ENCODE data around the gene GPSM1.

DNA sequence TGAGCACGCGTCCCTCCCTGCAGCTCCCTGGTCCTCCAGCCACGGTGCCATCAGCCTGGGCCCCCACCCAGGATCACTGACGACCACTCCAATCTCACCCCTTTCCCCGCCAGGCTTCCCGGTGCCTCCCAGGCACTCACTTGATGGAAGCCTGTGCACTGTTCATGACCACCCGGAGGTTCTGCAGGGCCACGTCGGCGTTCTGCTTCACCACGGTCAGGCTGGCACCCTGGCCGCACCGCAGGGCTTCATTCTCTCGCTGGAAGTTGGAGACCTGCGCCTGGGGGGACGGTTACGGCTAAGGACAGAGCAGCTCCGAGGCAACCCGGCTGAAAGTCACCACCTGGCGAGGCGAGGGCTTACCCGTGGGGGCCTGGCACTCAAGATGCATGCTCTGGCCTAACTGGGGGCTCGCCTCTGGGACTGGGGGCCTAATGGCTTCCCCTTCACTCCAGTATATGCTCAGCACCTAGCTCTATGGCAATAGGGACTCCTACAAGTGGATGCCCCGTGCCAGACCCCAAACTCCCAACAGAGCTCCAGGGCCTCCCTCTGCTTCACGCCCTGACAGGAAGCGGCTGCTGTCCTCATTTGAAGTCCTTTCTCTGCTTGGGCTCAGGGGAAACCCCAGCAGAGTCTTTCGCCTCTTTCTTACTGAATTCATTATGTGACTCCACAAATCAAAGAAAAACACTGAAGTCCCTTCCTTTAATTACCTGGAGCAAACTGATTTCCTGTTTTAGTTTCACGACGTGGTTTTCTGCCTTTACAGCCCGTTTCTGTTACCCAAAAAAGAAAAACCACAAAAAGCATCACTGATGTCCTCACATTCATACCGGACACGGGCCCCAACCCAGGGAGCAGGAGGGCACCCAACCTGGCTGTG lies 76.8 kb downstream of the GPSM1 start:
- TF ChIP-seq, protein P1, sequence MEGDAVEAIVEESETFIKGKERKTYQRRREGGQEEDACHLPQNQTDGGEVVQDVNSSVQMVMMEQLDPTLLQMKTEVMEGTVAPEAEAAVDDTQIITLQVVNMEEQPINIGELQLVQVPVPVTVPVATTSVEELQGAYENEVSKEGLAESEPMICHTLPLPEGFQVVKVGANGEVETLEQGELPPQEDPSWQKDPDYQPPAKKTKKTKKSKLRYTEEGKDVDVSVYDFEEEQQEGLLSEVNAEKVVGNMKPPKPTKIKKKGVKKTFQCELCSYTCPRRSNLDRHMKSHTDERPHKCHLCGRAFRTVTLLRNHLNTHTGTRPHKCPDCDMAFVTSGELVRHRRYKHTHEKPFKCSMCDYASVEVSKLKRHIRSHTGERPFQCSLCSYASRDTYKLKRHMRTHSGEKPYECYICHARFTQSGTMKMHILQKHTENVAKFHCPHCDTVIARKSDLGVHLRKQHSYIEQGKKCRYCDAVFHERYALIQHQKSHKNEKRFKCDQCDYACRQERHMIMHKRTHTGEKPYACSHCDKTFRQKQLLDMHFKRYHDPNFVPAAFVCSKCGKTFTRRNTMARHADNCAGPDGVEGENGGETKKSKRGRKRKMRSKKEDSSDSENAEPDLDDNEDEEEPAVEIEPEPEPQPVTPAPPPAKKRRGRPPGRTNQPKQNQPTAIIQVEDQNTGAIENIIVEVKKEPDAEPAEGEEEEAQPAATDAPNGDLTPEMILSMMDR (conservative IDR thresholded peaks at IDR 0.05) = no peak
- TF ChIP-seq ZFX (IDR thresholded peaks at IDR 0.05) = no peak

Data from C4-2B (cell line).